ENCODE measurements around the gene FAM120A. TPM values are rescaled to one million over a fixed set of nuclear protein-coding genes. Genes with fewer than 3 reads are reported as not detected.

The FAM120A gene
- total and polyA plus RNA-seq, 7 experiments from 2014 or later, result 9.0 to 136 (median 80.2) TPM

DNA sequence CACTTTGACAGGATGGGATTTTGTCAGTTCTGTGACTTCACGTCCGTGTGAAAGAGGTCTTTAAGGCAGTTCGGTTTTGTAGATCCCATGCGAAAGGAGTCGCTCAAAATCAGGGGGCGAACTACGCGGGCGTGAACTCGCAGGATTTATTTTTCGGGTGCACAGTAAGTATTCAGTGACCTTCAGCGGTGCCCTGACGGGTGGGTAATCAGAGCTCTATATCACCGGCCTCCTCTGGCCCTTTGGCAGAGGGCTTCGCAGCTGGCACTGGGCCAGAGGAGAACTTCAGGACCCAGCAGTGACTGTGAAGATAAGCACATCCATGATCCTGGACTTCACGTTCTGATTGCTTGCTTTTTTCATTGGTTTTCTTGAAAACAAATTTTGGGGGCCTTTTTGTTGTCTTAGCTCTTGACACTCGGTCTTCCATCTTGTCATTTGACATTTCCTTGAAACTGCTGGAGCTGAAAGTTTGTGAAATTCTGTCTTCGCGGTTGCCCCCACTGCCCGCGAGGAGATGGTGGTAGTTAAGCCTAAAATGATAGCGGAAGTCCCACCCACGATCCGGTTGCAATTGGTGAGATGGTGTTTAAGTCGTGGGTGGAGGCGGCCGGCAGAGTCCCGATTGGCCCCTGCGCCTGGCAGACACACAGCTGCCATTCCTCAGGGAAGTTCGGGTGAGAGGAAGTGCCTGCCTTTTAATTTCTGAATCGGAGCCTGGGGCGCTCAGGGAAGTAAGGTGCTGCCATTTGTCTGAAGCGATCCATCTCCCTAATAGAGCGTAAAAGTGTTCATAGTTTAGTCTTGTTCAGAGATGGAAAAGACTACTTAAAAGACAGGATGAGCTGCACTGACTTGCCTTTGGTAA is 1.8 kb downstream of the FAM120A start, which contains the start of gene FAM120AOS:
TSS of gene FAM120AOS (minus strand) at position 535 of the 868 bp plus-strand sequence. CDS start 872 bp downstream, outside the sequence.
- Mint-ChIP-seq H3K27me3 (no peaks in the 10 kb centered on the region), H3K9me3 (no peaks in the 10 kb centered on the region), H3K36me3 (peaks cover 0 to 23% (median 3%) of the 10 kb centered on the region in 5 donors), H3K27ac (peak within 1 kb of the TSS; percentile 83 to 96 (median 94)), H3K4me1 (peaks cover 39 to 69% (median 57%) of the 10 kb centered on the region in 7 donors), H3K4me3 (peak within 1 kb of the TSS; percentile 89 to 100 (median 95))
- POLR2A ChIA-PET, result interaction anchor here (0.6 to 2.1 kb wide), 12 partner anchors 10 to 1338 kb away, joined by 3 to 13 read pairs (median 4); partner anchors contain the start of genes IPPK and SPTLC1
- CTCF ChIA-PET, result interaction anchor here (0.6 to 2.0 kb wide), 4 partner anchors 10 to 647 kb away, joined by 3 to 12 read pairs (median 4); no protein-coding TSS in a partner anchor
- intact Hi-C loops (cut with micrococcal nuclease), result loop anchor here (1.0 to 10.0 kb wide), 18 partner anchors 10 to 1338 kb away; partner anchors contain the start of genes NINJ1 (in 2 of the 2), CARD19 (in 1 of the 2), CENPP (in 1 of the 2) and IARS1 (in 1 of the 2)
- peaks cover 0 to 4% (median 0%) of the 10 kb centered on the region in 3 experiments for H3K36me3 ChIP-seq (ENCODE audit: control insufficient read depth in 2 of 3, insufficient read depth in 3 of 3, low read length in 3 of 3)
- peak; percentile 82 for ATAC-seq
- H3K9me3 ChIP-seq (ENCODE audit: control insufficient read depth in 2 of 3, low read length in 3 of 3), result no peaks in the 10 kb centered on the region
- H3K27ac ChIP-seq (ENCODE audit: low read depth, low read length), result peak within 1 kb of the TSS; percentile 87
- DNase-seq, result peak; percentile 50 to 85 (median 76)
- H3K4me1 ChIP-seq (ENCODE audit: control insufficient read depth in 2 of 2, insufficient read depth in 2 of 2, low read length in 2 of 2), result peaks cover 31 to 50% of the 10 kb centered on the region in 2 donors
- H3K27me3 ChIP-seq (ENCODE audit: control insufficient read depth in 2 of 2, insufficient read depth in 2 of 2, low read length in 2 of 2), result no peaks in the 10 kb centered on the region
- peak within 1 kb of the TSS; percentile 72 for H3K4me3 ChIP-seq (ENCODE audit: low read length)

DNA sequence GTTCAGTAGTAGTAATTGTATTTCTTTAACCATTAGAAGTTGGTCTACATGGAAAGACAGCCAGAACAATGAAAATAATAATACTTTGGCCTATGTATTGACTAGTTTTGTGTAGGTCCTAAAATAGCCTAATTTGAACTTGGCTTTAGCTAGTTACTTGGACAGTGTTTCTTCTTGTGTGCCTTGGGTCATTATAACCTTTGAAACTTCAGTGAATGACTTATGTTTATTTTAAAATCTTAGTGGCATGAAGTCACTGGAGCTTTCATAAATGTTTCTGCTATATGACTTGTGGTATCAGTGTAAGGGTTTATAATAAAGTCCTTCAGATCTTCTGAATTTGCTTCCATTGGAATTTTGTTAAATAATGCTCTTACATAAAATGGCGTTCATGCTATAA is 4.5 kb downstream of the FAM120A start:
- no peak overlapping the region for H3K27ac ChIP-seq (ENCODE audit: low read depth, low read length)

DNA sequence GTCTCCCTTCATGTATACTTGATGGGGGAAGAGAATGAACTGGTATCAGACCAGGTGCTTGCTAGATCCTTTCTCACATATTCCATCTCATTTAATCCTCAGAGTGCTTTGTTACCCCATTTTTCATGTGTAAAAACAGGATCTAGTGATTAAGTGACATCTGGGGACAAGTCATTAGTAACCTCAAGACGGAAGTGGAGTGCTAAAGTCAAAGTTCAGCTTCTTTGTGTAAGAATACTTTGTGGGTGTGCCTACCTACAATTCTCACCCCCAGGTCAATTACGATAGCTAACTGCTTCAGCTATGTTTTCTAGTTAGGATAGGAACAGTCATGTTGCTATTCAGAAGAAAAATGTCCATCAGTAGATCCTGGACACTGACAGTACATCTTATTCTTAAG is 5.0 kb downstream of the FAM120A start:
- intact Hi-C loops (cut with micrococcal nuclease), result loop anchor here in 1 of 2 donors (10.0 kb wide), 1 partner anchor 322 kb away; the partner anchor contains the start of gene NINJ1
- CTCF ChIA-PET, result interaction anchor here (0.5 kb wide), 2 partner anchors 404 to 1326 kb away, joined by 3 to 4 read pairs; no protein-coding TSS in a partner anchor
- POLR2A ChIA-PET, result interaction anchor here (0.7 to 0.9 kb wide), 4 partner anchors 9 to 786 kb away, joined by 3 read pairs; no protein-coding TSS in a partner anchor
- Mint-ChIP-seq H3K9me3 (no peaks in the 10 kb centered on the region), H3K36me3 (peaks cover 0 to 26% (median 13%) of the 10 kb centered on the region in 5 donors), H3K4me1 (peaks cover 53 to 80% (median 71%) of the 10 kb centered on the region in 7 donors), H3K4me3 (peak overlapping the region in 7 of 10 donors; percentile 5 to 73 (median 53)), H3K27me3 (no peaks in the 10 kb centered on the region), H3K27ac (peak overlapping the region in 8 of 9 donors; percentile 17 to 84 (median 42))
- H3K27ac ChIP-seq (ENCODE audit: low read depth, low read length), result no peak overlapping the region
- no peaks in the 10 kb centered on the region for H3K27me3 ChIP-seq (ENCODE audit: control insufficient read depth in 2 of 2, insufficient read depth in 2 of 2, low read length in 2 of 2)
- H3K36me3 ChIP-seq (ENCODE audit: control insufficient read depth in 2 of 3, insufficient read depth in 3 of 3, low read length in 3 of 3), result no peaks in the 10 kb centered on the region
- no peak for ATAC-seq
- no peak for DNase-seq
- H3K9me3 ChIP-seq (ENCODE audit: control insufficient read depth in 2 of 3, low read length in 3 of 3), result no peaks in the 10 kb centered on the region
- H3K4me3 ChIP-seq (ENCODE audit: low read length), result no peak overlapping the region
- peaks cover 23 to 40% of the 10 kb centered on the region in 2 donors for H3K4me1 ChIP-seq (ENCODE audit: control insufficient read depth in 2 of 2, insufficient read depth in 2 of 2, low read length in 2 of 2)

More for the DNA sequence above, 4.5 kb downstream of the FAM120A start:
- intact Hi-C loops (cut with micrococcal nuclease), result loop anchor here in 1 of 2 donors (10.0 kb wide), 1 partner anchor 321 kb away; the partner anchor contains the start of gene NINJ1
- no peaks in the 10 kb centered on the region for H3K9me3 Mint-ChIP-seq
- Histone ChIP-seq H3K36me3 (ENCODE audit: control insufficient read depth in 2 of 3, insufficient read depth in 3 of 3, low read length in 3 of 3) (peaks cover 0 to 3% (median 0%) of the 10 kb centered on the region in 3 experiments), H3K27me3 (ENCODE audit: control insufficient read depth in 2 of 2, insufficient read depth in 2 of 2, low read length in 2 of 2) (no peaks in the 10 kb centered on the region), H3K4me3 (ENCODE audit: low read length) (no peak overlapping the region), H3K9me3 (ENCODE audit: control insufficient read depth in 2 of 3, low read length in 3 of 3) (no peaks in the 10 kb centered on the region), H3K4me1 (ENCODE audit: control insufficient read depth in 2 of 2, insufficient read depth in 2 of 2, low read length in 2 of 2) (peaks cover 23 to 40% of the 10 kb centered on the region in 2 donors)
- POLR2A ChIA-PET, result interaction anchor here (0.7 kb wide), 1 partner anchor 692 kb away, joined by 3 read pairs; no protein-coding TSS in a partner anchor
- no peak for ATAC-seq
- H3K4me1 Mint-ChIP-seq, result peaks cover 52 to 76% (median 70%) of the 10 kb centered on the region in 7 donors
- peak overlapping the region in 8 of 10 donors; percentile 5 to 73 (median 48) for H3K4me3 Mint-ChIP-seq
- CTCF ChIA-PET, result interaction anchor here (0.5 kb wide), 2 partner anchors 404 to 1326 kb away, joined by 3 to 4 read pairs; no protein-coding TSS in a partner anchor
- H3K27ac Mint-ChIP-seq, result peak overlapping the region in 6 of 9 donors; percentile 17 to 81 (median 36)
- H3K27me3 Mint-ChIP-seq, result no peaks in the 10 kb centered on the region
- no peak for DNase-seq
- peaks cover 0 to 26% (median 13%) of the 10 kb centered on the region in 5 donors for H3K36me3 Mint-ChIP-seq

DNA sequence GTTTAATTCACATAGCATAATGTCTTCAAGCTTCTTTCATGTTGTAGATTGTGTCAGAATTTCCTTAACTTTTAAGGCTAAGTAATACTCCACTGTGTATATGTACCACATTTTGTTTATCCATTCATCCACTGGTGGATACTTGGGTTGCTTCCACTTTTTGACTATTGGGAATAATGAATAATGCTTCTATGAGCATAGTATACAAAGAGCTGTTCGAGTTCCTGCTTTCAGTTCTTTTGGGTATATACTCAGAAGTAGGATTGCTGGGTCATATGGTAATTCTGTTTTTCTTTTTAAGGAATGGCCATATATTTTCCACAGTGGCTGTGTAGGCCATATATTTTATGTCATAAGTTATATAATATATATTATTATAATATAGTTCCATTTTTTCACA is 5.5 kb downstream of the FAM120A start:
- ChIA-PET POLR2A (interaction anchor here (0.7 to 0.9 kb wide), 3 partner anchors 8 to 786 kb away, joined by 3 read pairs; no protein-coding TSS in a partner anchor), CTCF (interaction anchor here (0.6 kb wide), 1 partner anchor 317 kb away, joined by 3 read pairs; no protein-coding TSS in a partner anchor)
- peaks cover 56 to 83% (median 74%) of the 10 kb centered on the region in 7 donors for H3K4me1 Mint-ChIP-seq
- peaks cover 0 to 29% (median 13%) of the 10 kb centered on the region in 5 donors for H3K36me3 Mint-ChIP-seq
- H3K9me3 ChIP-seq (ENCODE audit: control insufficient read depth in 2 of 3, low read length in 3 of 3), result no peaks in the 10 kb centered on the region
- H3K27me3 Mint-ChIP-seq, result no peaks in the 10 kb centered on the region
- H3K4me3 Mint-ChIP-seq, result peak overlapping the region in 4 of 10 donors; percentile 5 to 61 (median 28)
- peak overlapping the region in 6 of 9 donors; percentile 19 to 81 (median 36) for H3K27ac Mint-ChIP-seq
- no peak overlapping the region for H3K4me3 ChIP-seq (ENCODE audit: low read length)
- H3K27me3 ChIP-seq (ENCODE audit: control insufficient read depth in 2 of 2, insufficient read depth in 2 of 2, low read length in 2 of 2), result no peaks in the 10 kb centered on the region
- intact Hi-C loops (cut with micrococcal nuclease), result loop anchor here in 1 of 2 donors (10.0 kb wide), 1 partner anchor 322 kb away; the partner anchor contains the start of gene NINJ1
- no peak overlapping the region for H3K27ac ChIP-seq (ENCODE audit: low read depth, low read length)
- no peak for ATAC-seq
- H3K9me3 Mint-ChIP-seq, result no peaks in the 10 kb centered on the region
- peaks cover 23 to 40% of the 10 kb centered on the region in 2 donors for H3K4me1 ChIP-seq (ENCODE audit: control insufficient read depth in 2 of 2, insufficient read depth in 2 of 2, low read length in 2 of 2)
- no peak for DNase-seq
- H3K36me3 ChIP-seq (ENCODE audit: control insufficient read depth in 2 of 3, insufficient read depth in 3 of 3, low read length in 3 of 3), result no peaks in the 10 kb centered on the region

DNA sequence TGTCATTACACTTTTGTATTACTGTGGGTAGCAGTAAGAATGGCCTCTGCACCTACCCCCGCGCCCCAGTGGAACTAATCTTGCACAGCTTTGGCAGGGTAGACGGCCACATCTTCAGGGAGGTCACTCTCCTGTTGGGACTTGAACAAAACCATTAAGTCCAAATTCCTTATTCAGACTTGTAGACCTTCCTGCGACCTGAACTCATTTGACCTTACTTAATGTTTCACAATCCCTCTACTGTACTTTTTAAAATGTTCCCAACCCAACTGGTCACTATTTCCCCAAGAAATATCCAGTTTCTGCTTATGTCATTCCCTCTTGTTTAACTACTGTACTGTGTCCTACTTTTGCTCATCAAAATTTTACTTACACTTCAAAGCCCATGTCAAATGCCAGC is 7.2 kb downstream of the FAM120A start:
- no peaks in the 10 kb centered on the region for H3K36me3 ChIP-seq (ENCODE audit: control insufficient read depth in 2 of 3, insufficient read depth in 3 of 3, low read length in 3 of 3)
- peak overlapping the region in 1 of 10 donors; percentile 30 for H3K4me3 Mint-ChIP-seq
- H3K27ac ChIP-seq (ENCODE audit: low read depth, low read length), result no peak overlapping the region
- H3K9me3 Mint-ChIP-seq, result no peaks in the 10 kb centered on the region
- ChIA-PET POLR2A (interaction anchor here (0.6 kb wide), 1 partner anchor 69 kb away, joined by 3 read pairs; no protein-coding TSS in a partner anchor), CTCF (no interaction called here)
- ATAC-seq (no peak), DNase-seq (no peak)
- no peak overlapping the region for H3K4me3 ChIP-seq (ENCODE audit: low read length)
- intact Hi-C loops (cut with micrococcal nuclease), result loop anchor here in 1 of 2 donors (10.0 kb wide), 1 partner anchor 324 kb away; the partner anchor contains the start of gene NINJ1
- H3K27me3 Mint-ChIP-seq, result no peaks in the 10 kb centered on the region
- peak overlapping the region in 1 of 9 donors; percentile 72 for H3K27ac Mint-ChIP-seq
- peaks cover 0 to 27% (median 13%) of the 10 kb centered on the region in 5 donors for H3K36me3 Mint-ChIP-seq
- H3K4me1 ChIP-seq (ENCODE audit: control insufficient read depth in 2 of 2, insufficient read depth in 2 of 2, low read length in 2 of 2), result peaks cover 30 to 40% of the 10 kb centered on the region in 2 donors
- H3K27me3 ChIP-seq (ENCODE audit: control insufficient read depth in 2 of 2, insufficient read depth in 2 of 2, low read length in 2 of 2), result no peaks in the 10 kb centered on the region
- no peaks in the 10 kb centered on the region for H3K9me3 ChIP-seq (ENCODE audit: control insufficient read depth in 2 of 3, low read length in 3 of 3)
- peaks cover 59 to 90% (median 86%) of the 10 kb centered on the region in 7 donors for H3K4me1 Mint-ChIP-seq

DNA sequence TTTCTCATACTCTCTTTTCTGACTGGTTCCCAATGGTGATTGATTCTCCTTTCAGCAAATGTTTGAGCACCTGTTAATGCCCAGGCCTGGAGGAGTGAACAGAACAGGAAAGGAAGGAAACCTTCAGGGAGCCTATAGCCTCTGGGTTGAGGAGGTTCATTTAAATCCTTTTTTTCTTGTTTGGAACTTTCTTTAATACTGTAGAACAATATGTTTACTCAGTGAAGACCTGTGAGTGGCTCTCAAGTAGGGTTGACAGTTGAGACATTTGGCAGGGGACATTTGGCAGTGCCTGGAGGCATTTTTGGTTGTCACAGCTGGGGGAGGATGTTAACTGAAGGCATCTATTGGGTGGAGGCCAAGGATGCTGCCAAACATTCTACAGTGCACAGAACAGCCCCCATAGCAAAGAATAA is 8.0 kb downstream of the FAM120A start:
- Mint-ChIP-seq H3K27me3 (no peaks in the 10 kb centered on the region), H3K4me3 (peak overlapping the region in 5 of 10 donors; percentile 2 to 24 (median 14)), H3K36me3 (peaks cover 0 to 27% (median 13%) of the 10 kb centered on the region in 5 donors), H3K9me3 (no peaks in the 10 kb centered on the region), H3K27ac (peak overlapping the region in 4 of 9 donors; percentile 18 to 82 (median 42)), H3K4me1 (peaks cover 61 to 90% (median 86%) of the 10 kb centered on the region in 7 donors)
- H3K27me3 ChIP-seq (ENCODE audit: control insufficient read depth in 2 of 2, insufficient read depth in 2 of 2, low read length in 2 of 2), result no peaks in the 10 kb centered on the region
- DNase-seq, result no peak
- no peaks in the 10 kb centered on the region for H3K36me3 ChIP-seq (ENCODE audit: control insufficient read depth in 2 of 3, insufficient read depth in 3 of 3, low read length in 3 of 3)
- no peaks in the 10 kb centered on the region for H3K9me3 ChIP-seq (ENCODE audit: control insufficient read depth in 2 of 3, low read length in 3 of 3)
- ChIA-PET POLR2A (no interaction called here), CTCF (no interaction called here)
- H3K4me3 ChIP-seq (ENCODE audit: low read length), result no peak overlapping the region
- peaks cover 32 to 40% of the 10 kb centered on the region in 2 donors for H3K4me1 ChIP-seq (ENCODE audit: control insufficient read depth in 2 of 2, insufficient read depth in 2 of 2, low read length in 2 of 2)
- no peak overlapping the region for H3K27ac ChIP-seq (ENCODE audit: low read depth, low read length)
- ATAC-seq, result no peak
- intact Hi-C loops (cut with micrococcal nuclease), result loop anchor here in 1 of 2 donors (10.0 kb wide), 1 partner anchor 325 kb away; the partner anchor contains the start of gene NINJ1
